Globus pallidus (tissue), 1 donor: ENCODE data around the gene BSX.

ENCODE experiments used
- DNase-seq: peaks from one replicate; pipeline ENCODE4 v3.0.0-alpha.2; 2015; ENCODE audit warnings: low spot score

The BSX gene

DNA sequence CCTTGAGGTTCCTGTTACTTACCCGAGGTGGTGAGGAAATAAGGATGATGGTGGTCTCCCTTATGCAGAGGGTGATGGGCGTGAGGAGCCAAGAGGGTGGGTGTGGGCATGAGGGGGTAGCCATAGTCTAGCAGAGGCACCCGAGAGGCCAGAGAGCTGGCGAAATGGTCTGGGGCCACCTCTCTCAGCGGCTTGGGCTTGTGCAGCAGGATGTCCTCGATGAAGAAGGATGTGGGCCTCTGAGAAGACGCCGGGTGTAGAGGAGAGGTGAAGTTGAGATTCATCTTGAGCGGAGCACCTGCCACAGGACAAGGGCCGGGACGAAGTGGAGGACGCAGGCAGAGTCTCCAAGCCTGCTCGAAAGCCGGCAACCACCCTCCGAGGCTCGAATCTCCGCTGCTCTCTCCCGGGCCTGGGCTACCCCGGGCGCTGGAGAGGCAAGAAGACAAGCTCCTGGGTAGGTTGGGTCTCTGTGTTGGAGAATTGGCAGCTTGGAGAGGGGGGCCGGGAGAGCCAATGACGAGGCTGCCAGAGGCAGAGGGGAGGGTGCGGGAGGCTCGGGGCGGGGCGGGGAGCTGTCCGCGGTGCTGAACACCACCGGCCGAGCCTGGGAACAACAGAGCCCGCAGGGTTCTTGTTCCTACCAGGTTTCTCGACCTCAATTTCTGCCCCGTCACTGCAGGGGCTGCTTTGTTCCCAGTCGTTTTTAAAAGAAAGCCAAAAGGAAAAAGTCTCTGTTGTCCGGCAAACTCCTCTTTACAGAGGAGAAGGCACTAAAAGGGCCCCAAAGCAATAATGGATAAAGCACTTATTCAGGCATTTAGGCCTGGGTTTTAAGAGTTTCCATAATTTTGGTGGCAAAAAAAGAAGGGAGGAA, at the start of gene BSX:
Gene BSX, minus strand, starts transcription at position 447 of the 877 bp plus-strand sequence. Its CDS starts 163 bp downstream, at position 284.
- peak; percentile 20 for DNase-seq

DNA sequence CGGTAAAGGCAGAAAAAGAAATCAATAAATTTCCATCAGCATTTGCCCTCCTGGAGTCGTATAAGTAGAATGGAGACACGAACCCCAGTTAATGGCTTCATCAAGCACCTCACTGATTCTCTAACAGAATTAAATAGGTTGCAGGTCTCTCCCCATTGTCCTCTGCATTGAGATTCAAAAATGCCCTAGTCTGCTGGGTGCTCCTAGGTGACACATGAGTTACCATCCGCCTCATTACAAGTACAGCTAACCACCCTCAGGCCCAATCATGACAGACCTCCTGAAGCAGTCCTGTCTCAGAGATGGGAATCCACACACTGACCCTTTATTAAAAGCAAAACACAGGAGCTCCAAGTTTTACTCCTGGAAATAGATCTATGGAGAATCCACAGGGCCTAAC, 48.9 kb upstream of the BSX start:
- no peak for DNase-seq

DNA sequence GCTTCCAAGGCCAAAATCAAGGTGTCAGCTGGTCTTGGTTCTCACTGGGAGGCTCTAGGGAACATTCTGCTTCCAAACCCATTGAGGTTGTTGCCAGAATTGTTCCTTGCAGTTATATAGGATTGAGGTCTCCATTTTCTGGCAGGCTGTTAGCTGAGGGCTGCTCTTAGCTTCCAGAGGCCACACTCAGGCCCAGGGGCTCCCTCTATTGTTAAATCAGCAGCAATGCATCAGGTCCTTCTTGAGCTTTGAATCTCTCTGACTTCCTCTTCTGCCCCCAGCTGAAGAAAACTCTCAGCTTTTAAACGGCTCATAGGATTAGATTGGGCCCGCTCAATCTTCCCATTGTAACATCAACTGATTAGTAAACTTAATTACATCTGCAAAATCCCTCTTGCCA, 39.3 kb upstream of the BSX start:
- DNase-seq: peak; percentile 27

DNA sequence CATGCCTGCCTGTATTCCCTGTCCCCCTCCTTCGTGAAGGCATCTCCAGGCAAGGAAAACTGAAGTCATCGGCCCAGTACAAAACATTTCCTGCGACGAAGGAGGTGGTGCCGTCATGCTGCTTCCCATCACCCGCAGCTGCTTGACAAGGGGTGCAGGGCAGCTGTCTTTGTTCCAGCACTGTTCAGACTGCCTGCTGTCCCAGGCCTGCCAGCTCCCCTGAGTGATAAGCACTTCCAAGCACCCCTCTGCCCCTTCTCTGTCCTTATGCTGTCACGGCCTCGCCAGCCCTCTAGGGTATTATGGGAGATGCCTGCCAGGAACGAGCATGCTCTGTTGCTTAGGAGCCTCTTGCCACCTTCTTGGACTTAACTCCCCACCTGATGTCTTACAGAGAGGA, 37.1 kb upstream of the BSX start:
- no peak for DNase-seq

DNA sequence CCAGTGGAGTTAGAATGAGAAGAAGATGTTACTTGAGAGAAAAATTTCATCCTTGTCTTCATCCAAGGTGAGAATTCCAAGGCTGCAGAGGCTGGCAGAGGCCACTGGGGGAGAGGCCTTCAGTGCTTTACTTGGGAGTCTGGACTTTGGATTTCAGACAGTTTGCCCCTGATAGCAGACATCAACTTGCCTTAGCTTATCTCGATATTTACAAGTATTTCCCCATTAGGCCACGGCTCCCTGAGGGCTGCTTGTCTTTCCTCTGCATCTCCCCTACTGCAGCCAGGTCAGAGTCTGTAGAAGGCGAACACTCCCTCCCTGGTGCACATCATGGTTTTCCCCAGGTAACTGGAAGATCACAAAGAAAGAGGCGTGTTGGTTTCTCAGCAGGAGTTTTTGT, 29.9 kb upstream of the BSX start:
- DNase-seq: no peak

DNA sequence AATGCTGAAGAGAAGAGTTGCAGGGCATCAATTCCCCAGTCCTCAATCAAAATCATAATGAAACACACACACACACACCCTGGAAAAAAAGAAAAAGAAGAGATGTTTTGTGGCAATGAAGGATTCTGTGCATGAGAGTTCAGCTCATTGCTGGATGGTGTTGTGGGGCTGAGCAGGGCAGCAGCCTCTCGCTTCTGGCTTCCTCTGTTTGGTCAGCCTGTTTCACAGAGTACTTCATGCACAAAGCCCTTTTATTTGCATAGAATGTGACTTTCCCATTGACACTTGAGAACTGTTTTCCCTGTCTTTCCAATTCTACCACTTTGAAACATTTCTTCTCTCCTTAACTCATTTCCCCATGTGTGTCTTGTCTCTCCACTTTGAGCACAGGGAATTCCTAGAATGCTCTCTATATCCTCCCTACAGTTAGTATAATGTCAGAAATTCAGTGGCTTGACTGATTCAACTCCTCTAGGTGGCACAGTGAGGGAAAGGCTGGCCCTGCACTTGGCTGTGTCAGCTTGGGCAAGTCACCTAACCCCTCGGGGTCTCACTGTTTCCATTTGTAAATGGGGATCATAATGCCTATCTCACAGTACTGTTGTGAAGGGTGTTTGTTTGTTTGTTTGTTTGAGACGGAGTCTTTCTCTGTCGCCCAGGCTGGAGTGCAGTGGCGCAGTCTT, 25.4 kb upstream of the BSX start:
- peak; percentile 11 for DNase-seq

DNA sequence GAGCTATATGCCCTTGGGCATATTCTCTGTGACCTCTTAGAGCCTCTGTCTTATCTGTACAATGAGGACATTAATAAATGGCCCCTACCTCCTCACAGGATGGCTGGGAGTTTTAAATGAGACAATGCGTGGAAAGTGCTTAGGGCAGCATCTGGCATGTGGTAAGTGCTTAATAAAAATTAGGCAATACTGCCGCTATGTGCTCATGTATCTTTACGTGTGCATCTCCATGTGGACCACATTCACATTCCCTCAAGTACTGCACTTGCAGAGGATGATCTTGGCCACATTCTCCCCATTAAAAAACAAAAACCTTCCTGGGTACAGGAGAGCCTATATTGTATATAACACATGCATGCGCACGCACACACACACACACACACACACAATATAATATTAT, 19.1 kb upstream of the BSX start:
- DNase-seq: no peak

DNA sequence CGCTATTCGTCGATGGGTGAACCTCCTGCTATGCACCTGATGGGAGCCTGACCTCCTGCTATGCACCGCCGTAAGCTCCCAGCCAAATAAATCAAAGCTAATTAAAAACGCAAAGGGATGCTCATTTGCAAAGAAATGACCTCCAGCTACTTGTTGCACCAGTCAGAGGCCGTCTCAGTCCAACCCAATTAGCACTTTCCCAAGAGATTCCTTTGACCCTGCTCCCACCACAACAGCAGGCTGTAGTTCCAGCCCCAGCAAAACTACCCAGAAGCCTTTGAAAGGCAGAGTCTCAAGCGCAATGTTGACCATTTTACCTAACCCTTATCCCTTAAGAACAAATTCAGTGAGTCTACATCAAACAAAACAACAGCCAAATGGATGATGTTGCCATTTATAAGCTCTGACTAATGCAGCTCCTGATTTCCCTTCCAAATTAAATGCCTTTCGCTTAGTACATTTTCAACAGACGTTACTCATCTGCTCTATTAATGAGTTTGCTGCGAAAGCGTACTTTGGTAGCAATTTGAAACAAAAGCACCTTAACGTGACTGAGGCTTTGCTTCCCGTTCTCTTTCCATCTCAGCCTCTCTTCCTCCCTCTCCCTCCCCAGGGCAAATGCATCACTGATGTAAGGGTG, 17.2 kb upstream of the BSX start:
- no peak for DNase-seq

DNA sequence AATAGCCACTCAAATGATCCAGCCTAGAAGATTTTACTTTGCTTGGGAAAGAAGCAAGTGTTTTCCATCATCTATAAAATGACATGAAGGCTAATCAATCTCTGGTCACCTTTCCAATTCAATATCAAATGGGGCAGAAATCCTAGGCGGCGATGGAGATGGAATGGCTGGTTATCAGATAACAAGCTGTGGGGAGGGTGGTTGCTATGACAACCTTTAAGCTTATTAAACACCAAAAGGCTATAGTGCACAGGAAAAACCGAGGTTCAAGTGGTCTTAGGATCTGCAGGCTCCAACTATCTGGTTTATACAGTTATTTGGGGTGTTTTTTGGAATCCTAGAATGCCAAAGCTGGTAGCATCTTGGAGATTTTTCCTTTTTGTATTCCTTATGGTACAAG, 13.9 kb upstream of the BSX start:
- no peak for DNase-seq

DNA sequence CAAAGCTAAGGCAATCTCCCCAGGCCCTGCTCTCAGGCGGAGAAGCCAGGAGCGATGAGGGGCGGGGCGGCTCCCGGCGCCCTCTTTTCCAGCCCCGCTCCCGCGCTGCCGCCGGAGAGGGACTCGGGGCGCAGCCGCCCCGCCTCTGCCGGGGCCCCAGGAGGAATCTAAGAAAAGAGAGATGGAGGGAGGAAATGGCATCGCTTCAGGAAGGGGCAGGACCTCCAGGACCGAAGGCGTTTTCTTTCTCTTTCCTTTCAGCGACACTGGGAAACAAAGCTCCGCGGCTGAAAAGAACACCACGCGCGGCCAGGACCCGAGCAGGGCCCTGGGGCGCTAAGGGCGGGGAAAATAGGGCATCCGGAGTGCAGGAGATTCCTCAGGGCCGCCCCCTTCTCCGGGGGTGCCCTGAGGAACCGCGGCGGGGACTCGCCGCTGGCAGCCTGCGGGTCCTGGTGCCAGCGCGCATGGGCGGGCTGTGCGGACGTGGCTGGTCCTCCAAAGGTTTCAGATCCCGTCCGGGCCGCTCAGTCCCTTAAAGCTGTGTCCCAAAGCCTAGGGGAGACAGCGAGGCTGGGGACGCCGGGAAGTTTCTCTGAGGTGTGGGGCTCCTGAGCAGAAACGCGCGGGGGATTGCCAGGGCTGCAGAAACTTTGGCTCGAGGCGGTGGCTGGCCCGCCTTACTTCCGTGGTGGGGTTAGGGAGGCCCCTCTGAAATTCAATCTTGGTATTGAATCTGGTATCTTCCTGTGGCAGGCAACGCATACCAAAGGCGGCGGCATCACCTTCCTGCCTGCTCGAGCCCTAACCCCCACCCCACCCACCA, 2.8 kb upstream of the BSX start:
- DNase-seq: no peak

DNA sequence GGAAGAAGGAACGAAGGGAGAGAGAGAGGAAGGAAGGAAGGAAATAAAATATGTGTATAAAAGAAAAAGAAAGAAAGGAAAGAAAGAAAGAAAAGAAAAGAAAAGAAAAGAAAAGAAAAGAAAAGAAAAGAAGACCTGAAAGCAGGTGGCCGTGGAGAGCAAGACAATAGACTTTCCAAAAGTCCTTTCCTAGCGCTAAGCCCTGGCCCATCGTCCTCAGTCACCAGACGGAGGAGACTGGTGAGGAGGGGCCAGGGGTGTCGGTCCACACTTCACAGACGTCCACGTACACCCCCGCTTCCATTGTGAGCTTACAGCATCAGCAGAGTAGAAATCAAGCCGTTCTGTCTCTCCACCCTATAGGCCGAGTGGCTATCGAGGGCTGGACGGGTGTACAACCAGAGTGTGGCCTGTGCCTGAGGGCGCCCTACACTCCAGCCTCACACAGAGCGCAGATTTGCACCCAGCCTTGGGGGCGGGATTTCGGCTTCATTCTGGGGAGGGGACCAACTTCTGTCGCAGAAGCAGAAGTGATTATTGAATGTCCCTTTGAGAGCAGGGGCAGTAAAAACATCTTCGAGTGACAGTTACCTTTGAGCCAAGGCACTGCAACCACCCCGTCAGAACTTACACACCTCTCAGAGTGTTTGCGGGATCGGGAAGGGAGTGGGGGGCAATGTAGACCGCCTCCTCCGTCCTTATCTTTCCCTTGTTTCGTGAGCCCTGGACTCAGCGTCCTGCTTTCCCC, 2.0 kb upstream of the BSX start:
- no peak for DNase-seq

DNA sequence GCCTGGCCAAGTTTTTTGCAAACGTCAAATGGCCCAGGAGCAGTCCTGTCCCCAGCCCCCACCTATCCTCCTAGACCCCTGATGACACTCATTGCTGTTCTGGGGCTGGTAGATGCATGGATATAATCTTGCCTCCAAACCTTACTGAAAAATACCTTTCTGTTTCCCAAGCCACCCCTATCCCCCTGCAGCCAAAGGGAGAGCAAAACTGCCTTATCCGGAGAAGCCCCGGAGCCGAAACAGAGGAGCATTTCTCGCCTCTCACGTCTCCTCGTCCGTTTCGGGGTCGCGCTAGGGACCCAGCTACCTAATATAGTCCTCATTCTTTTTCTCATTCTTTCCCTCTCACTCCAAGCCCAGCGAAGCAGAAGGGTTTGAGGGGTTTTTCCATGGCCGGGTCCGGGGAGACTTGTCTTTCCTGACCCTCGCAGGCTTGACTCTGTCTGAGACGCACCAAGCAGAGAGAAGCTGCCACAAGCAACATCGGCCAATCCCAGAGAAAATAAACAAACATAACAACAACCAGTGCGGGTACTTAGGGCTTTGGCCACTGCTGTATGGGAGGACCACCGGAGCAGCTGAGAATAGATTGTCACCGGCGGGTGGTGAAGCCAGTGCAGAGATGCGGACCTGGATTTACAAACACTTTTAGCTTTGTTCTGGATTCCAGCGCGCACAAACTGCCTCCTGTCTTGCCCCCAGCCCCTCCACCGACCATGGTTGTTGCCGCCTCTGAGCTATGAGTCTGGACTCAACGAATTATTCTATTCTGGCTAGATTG, 1.6 kb downstream of the BSX start:
- no peak for DNase-seq

DNA sequence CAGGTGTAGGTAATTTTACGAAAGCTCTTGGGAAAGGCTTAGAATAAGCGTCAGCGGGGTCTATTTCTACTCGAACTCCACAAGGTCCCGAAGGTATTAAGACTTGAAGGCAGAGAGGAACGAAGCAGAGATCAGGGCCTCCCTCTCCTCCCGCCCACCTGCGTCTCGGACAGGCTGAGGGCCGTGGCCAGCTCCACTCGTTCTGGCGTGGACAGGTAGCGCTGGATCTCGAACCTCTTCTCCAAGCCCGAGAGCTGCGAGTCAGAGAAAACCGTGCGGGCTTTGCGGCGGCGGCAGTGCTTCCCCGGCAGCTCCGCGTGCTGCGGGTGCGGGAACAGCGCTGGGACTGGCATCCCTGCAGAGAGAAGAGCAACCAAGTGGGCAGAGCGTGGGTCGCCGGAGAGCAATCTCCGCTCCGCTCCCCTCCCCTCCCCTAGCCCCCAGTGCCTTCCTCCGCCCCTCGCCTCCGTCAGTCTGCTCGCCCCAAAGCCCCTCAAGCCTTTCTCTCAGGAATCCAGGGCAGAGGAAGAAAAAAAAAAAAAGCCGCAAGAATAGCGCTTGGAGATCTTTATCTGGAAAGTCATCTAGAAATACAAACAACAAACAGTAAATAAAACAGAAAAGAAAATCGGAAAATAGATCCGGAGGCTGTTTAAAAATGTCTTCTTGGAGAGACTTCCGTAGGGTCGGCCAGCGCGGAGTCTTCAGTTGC, 2.4 kb downstream of the BSX start:
- DNase-seq: no peak

DNA sequence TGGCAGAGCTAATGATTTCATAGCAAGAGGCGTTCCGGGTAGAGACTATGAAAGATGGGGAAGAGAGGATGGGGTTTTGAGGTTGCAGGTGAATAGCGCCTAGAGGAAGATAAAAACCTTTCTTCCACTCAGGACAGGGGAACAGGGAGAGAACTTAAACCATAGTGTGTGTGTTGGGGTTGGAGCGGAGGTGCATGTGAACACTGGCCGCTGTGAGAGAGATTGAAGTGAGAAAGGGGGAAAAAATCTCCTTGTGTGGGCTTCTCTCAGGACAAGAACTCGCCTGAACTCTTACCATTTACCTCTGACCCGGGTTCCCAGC, 3.4 kb downstream of the BSX start:
- DNase-seq: no peak

DNA sequence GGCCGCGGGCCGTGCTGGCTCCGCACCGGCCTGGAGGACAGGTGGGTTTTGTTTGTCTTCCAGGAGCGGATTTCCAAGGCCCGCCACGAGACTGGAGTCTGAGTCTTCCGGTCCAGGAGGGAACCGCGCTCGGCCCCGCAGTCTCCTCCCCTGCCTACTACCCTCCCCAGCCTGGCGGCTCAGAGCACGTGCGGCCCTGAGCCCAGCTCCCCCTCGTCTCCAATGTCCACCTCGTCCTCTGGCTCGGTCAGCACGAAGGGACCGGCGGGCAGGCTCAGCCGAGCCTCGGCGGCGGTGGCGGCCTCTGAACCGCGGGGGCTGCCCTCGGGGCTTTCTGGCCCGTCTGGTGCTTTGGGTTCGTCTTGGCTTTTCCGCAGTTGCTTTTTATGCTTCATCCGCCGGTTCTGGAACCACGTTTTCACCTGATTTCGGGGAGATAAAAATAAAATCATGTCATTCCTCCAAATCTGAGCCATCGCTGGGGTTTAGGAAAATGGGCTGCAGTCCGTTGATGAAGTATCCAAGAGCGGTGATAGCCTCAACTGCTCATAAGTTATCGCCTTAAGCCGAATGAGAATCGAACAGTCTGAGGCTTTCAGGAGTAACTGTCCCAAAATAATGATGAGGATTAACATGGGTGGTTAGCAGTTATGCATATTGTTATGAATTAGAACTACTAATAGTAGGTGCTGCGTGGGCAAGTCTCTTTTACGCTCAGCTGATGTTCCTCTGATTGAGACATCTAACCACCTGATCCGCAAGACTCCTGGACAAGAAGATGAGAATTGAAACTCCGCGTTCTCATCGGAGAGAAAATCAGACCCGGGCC, 4.0 kb downstream of the BSX start:
- no peak for DNase-seq

DNA sequence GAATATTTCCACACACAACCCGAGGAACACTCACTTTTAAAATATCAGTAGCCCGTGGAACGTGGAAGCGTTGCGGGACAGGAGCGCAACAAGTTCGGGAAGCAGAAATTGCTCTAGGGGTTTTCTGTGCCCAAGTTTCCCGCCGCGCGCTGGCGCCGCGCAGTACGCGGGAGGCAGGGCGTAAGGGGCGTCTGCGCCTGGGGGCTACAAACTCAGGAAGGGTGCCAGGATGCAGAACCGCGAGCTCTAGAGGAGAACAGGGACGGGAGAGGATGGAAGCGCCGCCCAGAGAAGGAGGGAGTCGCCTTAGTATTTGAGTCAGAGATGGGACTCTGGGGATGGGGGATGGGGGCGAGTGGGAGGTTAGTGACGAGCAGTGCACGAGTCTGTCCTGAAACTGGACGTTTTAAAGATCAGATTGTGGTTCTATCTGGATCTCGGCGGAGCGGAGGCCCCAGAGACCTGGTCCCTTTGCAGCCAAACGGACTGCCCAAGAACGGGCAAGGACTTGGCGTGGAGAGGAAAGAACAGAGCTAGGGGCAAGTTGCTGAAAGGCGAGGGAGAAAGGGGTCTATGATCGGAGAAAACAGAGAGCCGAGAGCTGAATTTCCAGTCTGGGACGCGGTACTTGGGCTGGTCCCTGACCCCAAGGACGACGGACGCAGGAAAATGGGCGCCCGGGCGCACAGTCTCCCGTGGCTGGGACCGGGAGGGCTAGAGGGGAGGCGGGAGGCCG, 4.7 kb downstream of the BSX start:
- DNase-seq: no peak

DNA sequence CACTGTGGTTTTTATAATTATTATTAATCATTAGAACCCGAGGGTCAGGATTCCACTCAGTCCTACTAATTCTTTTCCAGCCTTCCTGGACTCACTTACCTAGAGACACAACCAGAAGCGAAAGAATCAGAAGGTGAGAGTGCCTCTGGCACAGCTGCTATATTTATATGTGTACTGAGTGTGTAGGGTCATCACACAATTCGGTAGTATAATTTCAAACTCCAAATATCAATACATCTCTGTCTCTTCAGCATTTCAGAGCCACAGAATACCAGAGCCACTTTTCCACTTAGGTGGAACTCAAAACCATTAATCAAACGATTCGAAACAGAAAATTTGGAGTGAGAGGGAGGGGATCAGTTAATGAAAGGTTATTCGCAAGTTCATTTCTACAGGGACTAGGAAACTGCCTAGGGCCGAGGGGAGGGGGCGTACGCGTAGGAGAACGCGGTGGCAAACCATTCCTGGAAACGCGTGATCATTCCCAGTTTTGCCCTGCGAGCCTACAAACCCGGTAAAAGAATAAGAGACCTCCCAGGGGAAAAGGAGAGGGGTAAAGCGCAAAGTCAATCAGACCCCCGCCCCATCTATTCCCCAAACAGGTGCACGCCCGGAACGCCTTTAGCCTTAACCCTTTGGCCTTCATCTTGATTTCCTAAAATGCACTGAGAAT, 5.4 kb downstream of the BSX start:
- DNase-seq: no peak

DNA sequence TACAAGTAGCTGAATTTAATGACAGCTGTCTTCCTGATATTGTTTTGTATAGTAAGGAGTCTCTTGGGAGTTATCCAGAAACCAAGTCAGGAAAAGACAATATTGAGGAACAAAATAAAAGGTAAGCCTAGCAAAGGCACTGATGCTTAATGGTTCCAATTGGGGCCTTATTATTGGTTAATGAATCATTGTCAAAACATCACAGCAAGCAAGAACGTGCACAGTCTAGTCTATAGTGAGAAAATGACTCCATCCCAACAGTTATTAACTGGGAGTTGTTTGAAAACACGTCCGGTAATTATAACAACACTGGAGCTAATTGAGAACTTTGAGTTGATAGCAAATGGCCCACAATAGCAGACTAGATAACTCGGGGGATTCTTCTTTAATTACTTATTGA, 17.7 kb downstream of the BSX start:
- DNase-seq: no peak
